ENCODE data around the gene PADI1. TPM values are rescaled to one million over a fixed set of nuclear protein-coding genes. Genes with fewer than 3 reads are reported as not detected.

The PADI1 gene
- polyA plus RNA-seq, 1 of the 3 experiments (the other 2 are of a cell fraction), result 0.26 TPM

GRCh38 chr1:17264470-17264869 is 59.5 kb downstream of the PADI1 start:
- no peaks in the 10 kb centered on the region for H3K36me3 ChIP-seq (replicated peaks in 1 of 2; ENCODE audit: control insufficient read depth in 1 of 2, insufficient read depth in 2 of 2, low read length in 1 of 2)
- TF ChIP-seq GABPA (IDR thresholded peaks at IDR 0.05; ENCODE audit: low read depth) (no peak), SMC3 (IDR thresholded peaks at IDR 0.05; ENCODE audit: low read depth, low read length) (no peak), CTCF (IDR thresholded peaks at IDR 0.05) (no peak), RAD21 (IDR thresholded peaks at IDR 0.05; ENCODE audit: low read length) (no peak), EP300 (IDR thresholded peaks at IDR 0.05; ENCODE audit: borderline replicate concordance in 1 of 2, low read depth in 1 of 2, low read length in 1 of 2) (no peak), USF1 (IDR thresholded peaks at IDR 0.05; ENCODE audit: borderline replicate concordance, low read depth) (no peak), YY1 (IDR thresholded peaks at IDR 0.05; ENCODE audit: low read depth) (no peak), NFIC (IDR thresholded peaks at IDR 0.05; ENCODE audit: borderline replicate concordance) (no peak)
- no peaks in the 10 kb centered on the region; a peak in 1 of 4 replicates for H3K4me1 ChIP-seq (ENCODE audit: control insufficient read depth in 1 of 2, insufficient read depth in 2 of 2, low read depth in 1 of 2, low read length in 1 of 2)
- no peak overlapping the region for H3K4me2 ChIP-seq
- H3K9me3 ChIP-seq, result no peaks in the 10 kb centered on the region
- no peaks in the 10 kb centered on the region for H4K20me1 ChIP-seq (ENCODE audit: insufficient read depth)
- no peaks in the 10 kb centered on the region for H3K9me2 ChIP-seq
- ChIA-PET CTCF (interaction anchor here (0.9 to 1.0 kb wide), 2 partner anchors 19 to 72 kb away, joined by 3 to 4 read pairs; no protein-coding TSS in a partner anchor), POLR2A (no interaction called here)
- 81% methylated on average over 5 of the region's 5 CpGs for WGBS (ENCODE audit: low lambda C conversion rate)
- H3K79me2 ChIP-seq (ENCODE audit: insufficient read depth), result no peaks in the 10 kb centered on the region
- H2AFZ ChIP-seq (ENCODE audit: low read depth), result no peak overlapping the region
- H3K27ac ChIP-seq (ENCODE audit: low read depth in 2 of 2, low read length in 1 of 2), result no peak overlapping the region
- H3F3A ChIP-seq (replicated peaks; ENCODE audit: insufficient read depth), result no peaks in the 10 kb centered on the region
- H3K4me3 ChIP-seq (ENCODE audit: low read depth in 2 of 2, low read length in 1 of 2), result no peak overlapping the region
- H3K27me3 ChIP-seq (ENCODE audit: insufficient read depth), result no peaks in the 10 kb centered on the region
- no peak overlapping the region for H3K9ac ChIP-seq
- DNase-seq, result no peak

- Histone ChIP-seq H3K4me3 (ENCODE audit: low read depth in 2 of 2, low read length in 1 of 2) (no peak overlapping the region), H3K36me3 (replicated peaks in 1 of 2; ENCODE audit: control insufficient read depth in 1 of 2, insufficient read depth in 2 of 2, low read length in 1 of 2) (no peaks in the 10 kb centered on the region), H3K27ac (ENCODE audit: low read depth in 2 of 2, low read length in 1 of 2) (no peak overlapping the region), H3F3A (replicated peaks; ENCODE audit: insufficient read depth) (no peaks in the 10 kb centered on the region), H3K9me3 (no peaks in the 10 kb centered on the region), H3K9ac (no peak overlapping the region), H3K4me2 (no peak overlapping the region), H3K9me2 (no peaks in the 10 kb centered on the region), H3K4me1 (ENCODE audit: control insufficient read depth in 1 of 2, insufficient read depth in 2 of 2, low read depth in 1 of 2, low read length in 1 of 2) (no peaks in the 10 kb centered on the region), H4K20me1 (ENCODE audit: insufficient read depth) (no peaks in the 10 kb centered on the region), H2AFZ (ENCODE audit: low read depth) (no peak overlapping the region), H3K79me2 (ENCODE audit: insufficient read depth) (no peaks in the 10 kb centered on the region), H3K27me3 (ENCODE audit: insufficient read depth) (no peaks in the 10 kb centered on the region)
- 58% methylated on average over 2 of the region's 2 CpGs for WGBS (ENCODE audit: low lambda C conversion rate)
- no peak for DNase-seq
- POLR2A ChIA-PET, result no interaction called here
- TF ChIP-seq MXI1 (IDR thresholded peaks at IDR 0.05; ENCODE audit: low read depth, low read length) (no peak), FOSL2 (IDR thresholded peaks at IDR 0.05; ENCODE audit: borderline replicate concordance, low read depth) (no peak), TCF12 (IDR thresholded peaks at IDR 0.05) (no peak), PBX3 (IDR thresholded peaks at IDR 0.05) (no peak), YY1 (IDR thresholded peaks at IDR 0.05; ENCODE audit: low read depth) (no peak), MEF2A (IDR thresholded peaks at IDR 0.05; ENCODE audit: borderline replicate concordance, low read depth) (no peak), FOXM1 (IDR thresholded peaks at IDR 0.05; ENCODE audit: low read depth) (no peak)
- CTCF ChIA-PET, result interaction anchor here (0.9 kb wide), 1 partner anchor 71 kb away, joined by 4 read pairs; no protein-coding TSS in a partner anchor
Observed at GRCh38 chr1:17265162-17265561, 60.2 kb downstream of the PADI1 start.

All from SK-N-SH (cell line).